ENCODE data around the gene UAP1L1. TPM values are rescaled to one million over a fixed set of nuclear protein-coding genes. Genes with fewer than 3 reads are reported as not detected.
A peak's percentile ranks its signal among the peaks of the same experiment; 100 is the strongest.

UAP1L1 gene
- total RNA-seq, 1 donor from 2014 or later = 11.5 TPM

DNA sequence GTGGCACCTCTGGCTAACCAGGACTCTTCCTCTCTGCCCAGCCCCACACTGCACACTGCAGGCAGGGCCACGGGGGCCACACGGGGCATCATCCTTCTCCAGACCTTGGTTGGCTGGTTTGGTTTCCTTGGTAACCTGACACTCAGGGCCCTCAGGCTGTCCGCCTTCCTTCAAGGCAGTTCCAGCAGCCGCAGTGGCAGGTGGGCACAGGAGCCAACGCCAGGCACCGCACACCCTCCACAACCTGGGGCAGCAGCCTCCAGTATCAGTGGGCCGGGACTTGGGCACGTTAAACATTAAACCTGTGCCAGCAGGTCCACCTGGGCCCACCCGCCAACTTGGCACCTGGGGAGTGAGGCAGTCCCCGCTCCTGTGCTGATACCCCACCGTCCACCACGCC, 33.3 kb upstream of the UAP1L1 start:
- no peak for DNase-seq
- H3K27ac ChIP-seq (replicated peaks) = peak overlapping the region; percentile 93

DNA sequence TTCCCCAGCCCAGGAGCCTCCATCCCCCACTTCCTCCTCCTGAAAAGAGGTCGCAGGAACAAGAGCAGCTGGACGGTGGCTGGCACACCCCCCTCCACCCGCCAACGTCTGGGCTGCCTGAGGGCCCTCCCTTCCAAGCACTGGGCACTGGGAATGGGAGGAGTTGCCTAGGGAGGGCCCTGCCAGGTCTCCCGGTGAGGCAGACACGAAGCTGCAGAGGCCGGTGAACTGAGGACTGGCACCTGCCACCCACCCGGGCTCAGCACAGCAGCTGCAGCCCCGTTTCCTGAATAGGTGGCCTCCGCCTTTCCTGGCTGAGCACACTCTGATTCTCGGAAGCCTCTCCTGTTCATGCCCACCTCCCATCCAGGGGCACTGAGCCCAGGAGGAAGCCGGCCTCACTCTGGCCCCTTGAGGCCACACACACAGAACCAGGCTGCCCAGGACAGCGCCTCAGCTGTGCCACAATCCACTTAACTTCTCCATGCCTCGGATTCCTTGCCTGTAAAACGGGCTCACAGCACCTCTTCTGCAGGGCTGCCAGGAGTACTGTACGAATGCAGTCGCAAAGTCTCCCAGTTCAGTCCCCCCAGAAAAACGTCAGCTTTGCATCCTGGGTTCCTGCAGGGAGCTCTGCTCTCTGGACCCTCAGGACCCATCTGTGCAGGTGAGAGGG, 32.7 kb upstream of the UAP1L1 start:
- no peak for DNase-seq
- H3K4me1 ChIP-seq = peaks cover 69% of the 10 kb centered on the region
- H3K4me3 ChIP-seq = peak overlapping the region; percentile 80
- H3K36me3 ChIP-seq = peaks cover 24% of the 10 kb centered on the region
- H3K27ac ChIP-seq (replicated peaks) = peak overlapping the region; percentile 93
- TF ChIP-seq, protein P1, sequence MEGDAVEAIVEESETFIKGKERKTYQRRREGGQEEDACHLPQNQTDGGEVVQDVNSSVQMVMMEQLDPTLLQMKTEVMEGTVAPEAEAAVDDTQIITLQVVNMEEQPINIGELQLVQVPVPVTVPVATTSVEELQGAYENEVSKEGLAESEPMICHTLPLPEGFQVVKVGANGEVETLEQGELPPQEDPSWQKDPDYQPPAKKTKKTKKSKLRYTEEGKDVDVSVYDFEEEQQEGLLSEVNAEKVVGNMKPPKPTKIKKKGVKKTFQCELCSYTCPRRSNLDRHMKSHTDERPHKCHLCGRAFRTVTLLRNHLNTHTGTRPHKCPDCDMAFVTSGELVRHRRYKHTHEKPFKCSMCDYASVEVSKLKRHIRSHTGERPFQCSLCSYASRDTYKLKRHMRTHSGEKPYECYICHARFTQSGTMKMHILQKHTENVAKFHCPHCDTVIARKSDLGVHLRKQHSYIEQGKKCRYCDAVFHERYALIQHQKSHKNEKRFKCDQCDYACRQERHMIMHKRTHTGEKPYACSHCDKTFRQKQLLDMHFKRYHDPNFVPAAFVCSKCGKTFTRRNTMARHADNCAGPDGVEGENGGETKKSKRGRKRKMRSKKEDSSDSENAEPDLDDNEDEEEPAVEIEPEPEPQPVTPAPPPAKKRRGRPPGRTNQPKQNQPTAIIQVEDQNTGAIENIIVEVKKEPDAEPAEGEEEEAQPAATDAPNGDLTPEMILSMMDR (IDR thresholded peaks at IDR 0.05; ENCODE audit: borderline replicate concordance) = no peak
- H3K27me3 ChIP-seq (ENCODE audit: low read depth) = peaks cover 30% of the 10 kb centered on the region
- no peaks in the 10 kb centered on the region for H3K9me3 ChIP-seq (replicated peaks)
- intact Hi-C loops (cut with micrococcal nuclease) = no loop called here

More for the DNA sequence above, 33.3 kb upstream of the UAP1L1 start:
- Histone ChIP-seq H3K36me3 (peaks cover 30% of the 10 kb centered on the region), H3K4me1 (peaks cover 64% of the 10 kb centered on the region), H3K4me3 (peak overlapping the region; percentile 80), H3K9me3 (replicated peaks) (no peaks in the 10 kb centered on the region), H3K27me3 (ENCODE audit: low read depth) (peaks cover 24% of the 10 kb centered on the region)
- intact Hi-C loops (cut with micrococcal nuclease) = no loop called here
- TF ChIP-seq, protein P1 (IDR thresholded peaks at IDR 0.05; ENCODE audit: borderline replicate concordance) = no peak

DNA sequence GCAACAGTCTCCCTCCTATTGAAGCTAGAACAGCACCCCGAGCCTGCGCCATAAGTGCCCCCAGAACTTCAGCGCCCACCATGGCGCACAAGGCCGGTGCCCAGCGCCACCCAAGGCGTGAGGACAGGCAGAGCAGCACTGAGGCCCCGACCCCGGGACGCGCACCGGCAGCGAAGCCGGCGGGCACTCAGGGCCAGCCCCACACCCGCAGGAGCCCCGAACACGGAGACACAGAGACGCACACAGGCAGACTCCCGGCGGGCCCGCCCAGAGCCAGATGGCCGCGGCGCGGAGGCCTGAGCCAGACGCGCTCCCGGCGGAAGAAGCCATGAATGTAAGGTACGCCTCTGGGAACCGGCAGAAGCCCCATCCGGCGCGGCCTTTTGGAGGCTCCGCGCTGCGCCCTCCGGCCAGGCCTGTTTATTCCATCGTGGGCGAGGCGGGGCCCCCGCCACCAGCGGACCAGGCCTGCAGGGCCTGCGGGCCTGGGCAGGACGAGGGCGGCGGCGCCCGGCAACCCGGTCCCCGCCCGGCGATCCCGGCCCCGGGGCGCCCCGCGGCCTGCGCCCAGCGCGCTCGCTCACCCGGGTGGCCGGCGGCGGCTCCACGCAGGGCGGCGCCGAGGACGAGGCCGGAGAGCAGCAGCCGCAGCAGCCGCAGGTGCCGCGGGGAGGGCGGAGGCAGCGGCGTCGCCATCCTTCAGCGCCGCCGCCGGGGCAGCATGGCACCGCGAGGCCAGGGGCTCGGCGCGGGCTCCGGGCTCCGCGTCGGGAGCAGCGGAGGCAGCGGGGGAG, 31.8 kb upstream of the UAP1L1 start:
- intact Hi-C loops (cut with micrococcal nuclease) = no loop called here
- Histone ChIP-seq H3K9me3 (replicated peaks) (no peaks in the 10 kb centered on the region), H3K27ac (replicated peaks) (peak overlapping the region; percentile 93), H3K27me3 (ENCODE audit: low read depth) (peaks cover 37% of the 10 kb centered on the region), H3K4me1 (peaks cover 69% of the 10 kb centered on the region), H3K4me3 (peak overlapping the region; percentile 80), H3K36me3 (peaks cover 15% of the 10 kb centered on the region)
- TF ChIP-seq, protein P1 (IDR thresholded peaks at IDR 0.05; ENCODE audit: borderline replicate concordance) = no peak
- no peak for DNase-seq

DNA sequence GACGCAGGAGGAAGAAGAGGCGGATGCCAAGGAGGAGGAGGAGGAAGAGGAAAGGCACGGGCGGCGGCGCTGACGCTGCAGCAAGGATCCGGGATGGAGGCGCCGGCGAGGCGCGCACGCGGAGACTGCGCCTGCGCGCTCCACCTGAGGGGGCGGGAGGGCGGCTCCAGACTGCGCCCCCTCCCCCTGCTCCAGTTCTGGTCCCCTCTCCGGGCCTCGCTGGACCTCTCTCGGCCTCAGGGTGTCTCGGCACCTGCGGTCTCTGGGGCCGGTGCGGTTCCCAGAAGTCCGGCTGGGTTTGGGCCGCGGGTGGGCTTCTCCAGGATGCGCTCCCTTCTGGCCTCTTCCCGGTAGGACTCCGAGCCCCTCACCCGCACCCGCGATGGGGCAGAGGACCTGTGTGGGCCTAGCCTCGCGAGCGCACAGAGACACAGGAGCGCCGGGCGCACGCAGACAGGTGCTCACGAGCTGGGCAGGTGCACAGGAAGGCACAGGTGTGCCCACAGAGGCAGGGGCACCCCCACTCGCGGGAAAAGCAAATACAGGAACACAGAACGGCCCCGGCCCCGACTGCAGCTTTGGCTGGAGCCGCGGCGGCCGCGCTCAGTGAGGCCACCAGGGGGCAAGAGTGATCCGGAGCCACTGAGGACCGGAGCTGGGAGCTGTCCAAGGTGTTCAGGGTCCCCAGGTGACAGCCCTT, 31.1 kb upstream of the UAP1L1 start, which contains the start of gene NPDC1:
NPDC1 (minus strand) TSS at position 90 of the 700 bp plus-strand sequence. CDS start 188 bp downstream, outside the sequence.
- DNase-seq = peak; percentile 79
- H3K27me3 ChIP-seq (ENCODE audit: low read depth) = peaks cover 45% of the 10 kb centered on the region
- H3K4me1 ChIP-seq = peaks cover 62% of the 10 kb centered on the region
- intact Hi-C loops (cut with micrococcal nuclease) = no loop called here
- TF ChIP-seq, protein P1 (IDR thresholded peaks at IDR 0.05; ENCODE audit: borderline replicate concordance) = peak; percentile 90
- no peaks in the 10 kb centered on the region for H3K9me3 ChIP-seq (replicated peaks)
- H3K36me3 ChIP-seq = peaks cover 9% of the 10 kb centered on the region
- peak within 1 kb of the TSS; percentile 80 for H3K4me3 ChIP-seq
- peak within 1 kb of the TSS; percentile 93 for H3K27ac ChIP-seq (replicated peaks)

Data from left ventricle myocardium inferior (tissue), 1 donor.